Measurements from ENCODE around the gene SLA2. TPM values are rescaled to one million over a fixed set of nuclear protein-coding genes. Genes with fewer than 3 reads are reported as not detected.
A peak's percentile ranks its signal among the peaks of the same experiment; 100 is the strongest.

Gene SLA2
- polyA plus RNA-seq, 2 of the 4 experiments (the other 2 are of a cell fraction) = 0.06 TPM; not detected in 1

- TF ChIP-seq TP53 (CRISPR knock-in tag; IDR thresholded peaks at IDR 0.05) = no peak
- TF ChIP-seq ZNF302 (CRISPR knock-in tag; IDR thresholded peaks at IDR 0.05) = no peak
- no peak for TF ChIP-seq RNF2 (IDR thresholded peaks at IDR 0.05; ENCODE audit: borderline replicate concordance, low read depth)
- no peak for TF ChIP-seq E2F6 (IDR thresholded peaks at IDR 0.05; ENCODE audit: borderline replicate concordance, low read depth)
- no peak for TF ChIP-seq ESRRA (IDR thresholded peaks at IDR 0.05; ENCODE audit: borderline replicate concordance, low read length)
Measured at GRCh38 chr20:36572701-36573102, 73.3 kb downstream of the SLA2 start (continued).

GRCh38 chr20:36571564-36572504 is 74.2 kb downstream of the SLA2 start:
- peaks cover 15% of the 10 kb centered on the region for H3K4me1 ChIP-seq
- POLR2A ChIA-PET = no interaction called here
- CTCF ChIA-PET = interaction anchor here (0.6 to 1.5 kb wide), 4 partner anchors 11 to 34 kb away, joined by 3 to 5 read pairs (median 3); partner anchors contain the start of genes MYL9 and RAB5IF
- H3K27ac ChIP-seq = peak overlapping the region in 1 of 2 experiments; percentile 93; a peak in 1 of 6 replicates
- ATAC-seq = no peak
- no peak for TF ChIP-seq REST (IDR thresholded peaks at IDR 0.05)
- TF ChIP-seq MAX (IDR thresholded peaks at IDR 0.05) = no peak
- TF ChIP-seq CHD2 (IDR thresholded peaks at IDR 0.05; ENCODE audit: low read length, partially characterized antibody) = no peak
- no peak for TF ChIP-seq SMC3 (IDR thresholded peaks at IDR 0.05)
- TF ChIP-seq HOXA7 (CRISPR knock-in tag; IDR thresholded peaks at IDR 0.05) = no peak
- no peak for TF ChIP-seq CHD4 (IDR thresholded peaks at IDR 0.05; ENCODE audit: borderline replicate concordance)
- DNase-seq (ENCODE audit: low read depth in 1 of 2, low spot score in 1 of 2) = no peak
- no peak overlapping the region for H3K4me3 ChIP-seq
- no peak for FAIRE-seq
- 78% methylated on average over 17 of the region's 17 CpGs for WGBS (ENCODE audit: missing lambda C conversion rate)
- no peaks in the 10 kb centered on the region for H3K9me3 ChIP-seq
- no peak overlapping the region for H3K4me2 ChIP-seq

GRCh38 chr20:36569847-36570429 is 76.1 kb downstream of the SLA2 start:
- H3K9me3 ChIP-seq = peaks cover 9% of the 10 kb centered on the region; the same call in 1 of the 3 replicates
- 83% methylated on average over 7 of the region's 7 CpGs for WGBS (ENCODE audit: missing lambda C conversion rate)
- no peak overlapping the region for H3K27ac ChIP-seq
- FAIRE-seq (no peak), ATAC-seq (no peak), DNase-seq (ENCODE audit: low read depth in 1 of 2, low spot score in 1 of 2) (no peak)
- ChIA-PET POLR2A (no interaction called here), CTCF (interaction anchor here (1.0 kb wide), 1 partner anchor 8 kb away, joined by 3 read pairs; no protein-coding TSS in a partner anchor)
- peaks cover 8% of the 10 kb centered on the region for H3K4me1 ChIP-seq
- H3K4me2 ChIP-seq = no peak overlapping the region
- no peak for TF ChIP-seq ZFP36 (IDR thresholded peaks at IDR 0.05; ENCODE audit: borderline replicate concordance, partially characterized antibody)
- no peak for TF ChIP-seq JUNB (IDR thresholded peaks at IDR 0.05)
- no peak for TF ChIP-seq ZSCAN20 (CRISPR knock-in tag; IDR thresholded peaks at IDR 0.05)
- TF ChIP-seq E2F6 (IDR thresholded peaks at IDR 0.05; ENCODE audit: borderline replicate concordance, low read depth) = no peak
- TF ChIP-seq NFE2L2 (conservative IDR thresholded peaks at IDR 0.05; ENCODE audit: low read length) = no peak
- no peak overlapping the region for H3K4me3 ChIP-seq
